CD4-positive, alpha-beta T cell (primary cell): ENCODE data around the gene EGLN3. TPM values are rescaled to one million over a fixed set of nuclear protein-coding genes. Genes with fewer than 3 reads are reported as not detected.

Experiments used
- ATAC-seq: fragments of 200-7000 bp; cut with Tn5 transposase; one replicate; pipeline ENCODE4 v1.10.0; 2022; ENCODE audit warnings: mild to moderate bottlenecking; ENCODE audit not compliant: poor library complexity
- CTCF ChIA-PET: fragments of 350-600 bp; sonication (Branson Sonifier 250); formaldehyde crosslinking; loops from one replicate; lab custom pipeline; 2021; ENCODE audit warnings: antibody characterized with exemption, inconsistent platforms; lab: Charles Lee
- POLR2A ChIA-PET: fragments of 350-600 bp; sonication (Branson Sonifier 250); formaldehyde crosslinking; loops from one replicate; lab custom pipeline; 2021; ENCODE audit warnings: antibody characterized with exemption, inconsistent platforms; lab: Charles Lee
- DNase-seq, 14 experiments: peaks; one replicate each; pipeline ENCODE4 v3.0.0-alpha.2; 2013 to 2020; ENCODE audit warnings: mixed read lengths in 2 of 14
- H3K27ac ChIP-seq, 2 donors: one replicate each; pipeline versions ENCODE4 v1.5.1 to v1.7.0; 2013; ENCODE audit warnings: low read length in 2 of 2, low read depth in 1 of 2, mild to moderate bottlenecking in 1 of 2
- H3K27me3 ChIP-seq, 2 experiments: 1 replicate in 1 of 2; 2 replicates in 1 of 2; pipeline versions ENCODE4 v1.6.1 to v1.7.0; 2013; ENCODE audit warnings: low read length in 2 of 2, control low read depth in 1 of 2, mild to moderate bottlenecking in 1 of 2, moderate library complexity in 1 of 2; ENCODE audit not compliant: insufficient read depth in 2 of 2, control insufficient read depth in 1 of 2
- H3K36me3 ChIP-seq: one replicate; pipeline ENCODE4 v1.6.1; 2013; ENCODE audit warnings: low read length, control low read depth; ENCODE audit not compliant: insufficient read depth
- H3K4me1 ChIP-seq: one replicate; pipeline ENCODE4 v1.6.1; 2013; ENCODE audit warnings: low read length, control low read depth; ENCODE audit not compliant: insufficient read depth
- H3K4me3 ChIP-seq: one replicate; pipeline ENCODE4 v1.5.1; 2013; ENCODE audit warnings: mild to moderate bottlenecking, low read length, moderate library complexity
- H3K9me3 ChIP-seq, 2 experiments: 1 replicate in 1 of 2; 2 replicates in 1 of 2; pipeline versions ENCODE4 v1.6.1 to v1.7.0; 2013; ENCODE audit warnings: low read length in 2 of 2, mild to moderate bottlenecking in 2 of 2, control low read depth in 1 of 2, moderate library complexity in 1 of 2; ENCODE audit not compliant: control insufficient read depth in 1 of 2, insufficient read depth in 1 of 2
- H3K27ac Mint-ChIP-seq: one replicate; pipeline ENCODE4 v1.8.0; 2020; ENCODE audit warnings: mixed read lengths
- H3K27me3 Mint-ChIP-seq: one replicate; pipeline ENCODE4 v1.8.0; 2021; ENCODE audit warnings: mixed read lengths
- H3K36me3 Mint-ChIP-seq: one replicate; pipeline ENCODE4 v1.8.0; 2021; ENCODE audit warnings: low read depth, mixed read lengths
- H3K4me1 Mint-ChIP-seq: one replicate; pipeline ENCODE4 v1.8.0; 2021; ENCODE audit warnings: low read depth, mixed read lengths
- H3K4me3 Mint-ChIP-seq: one replicate; pipeline ENCODE4 v1.8.0; 2020; ENCODE audit warnings: mild to moderate bottlenecking, mixed read lengths
- H3K9me3 Mint-ChIP-seq: one replicate; pipeline ENCODE4 v1.8.0; 2020; ENCODE audit warnings: mixed read lengths
- CTCF ChIP-seq: fragments of 200-600 bp; IDR thresholded peaks from one replicate; pipeline ENCODE4 v1.8.0; 2022; ENCODE audit warnings: antibody characterized with exemption, mild to moderate bottlenecking
- intact Hi-C, 2 experiments: fragments of 100-400 bp; cut with DNase I in 1 of 2; cut with micrococcal nuclease in 1 of 2; formaldehyde crosslinking; loops; one replicate each; pipeline versions ENCODE4 v1.15.1 to v1.9.0; 2023 to 2025; cut with DNase I, micrococcal nuclease
- total RNA-seq, 174 experiments: library from RNA in 2 of 174; stranded (reverse) in 2 of 174; gene quantifications; one replicate each; pipeline ENCODE4 v1.2.3 and lab custom pipeline; 2021 to 2026

EGLN3 gene
- total RNA-seq, 2 experiments from 2014 or later = 1.1 to 1.3 TPM

GRCh38 chr14:33932033-33932432, 18.8 kb downstream of the EGLN3 start:
- DNase-seq (no peak), ATAC-seq (no peak)
- no peak for TF ChIP-seq CTCF
- no peak overlapping the region for H3K4me3 Mint-ChIP-seq
- no peaks in the 10 kb centered on the region for H3K9me3 Mint-ChIP-seq
- no peak overlapping the region for H3K27ac Mint-ChIP-seq
- no peaks in the 10 kb centered on the region for H3K4me1 ChIP-seq
- CTCF ChIA-PET = interaction anchor here (0.6 kb wide), 1 partner anchor 249 kb away, joined by 3 read pairs; no protein-coding TSS in a partner anchor
- intact Hi-C loops = no loop called here
- H3K27ac ChIP-seq = no peak overlapping the region
- H3K27me3 ChIP-seq = no peaks in the 10 kb centered on the region
- H3K36me3 ChIP-seq = no peaks in the 10 kb centered on the region
- no peak overlapping the region for H3K4me3 ChIP-seq
- no peaks in the 10 kb centered on the region for H3K27me3 Mint-ChIP-seq
- H3K9me3 ChIP-seq = no peaks in the 10 kb centered on the region
- H3K4me1 Mint-ChIP-seq = no peaks in the 10 kb centered on the region
- POLR2A ChIA-PET = no interaction called here
- no peaks in the 10 kb centered on the region for H3K36me3 Mint-ChIP-seq

- POLR2A ChIA-PET = no interaction called here
These were observed 19.4 kb downstream of the EGLN3 start for GRCh38 chr14:33931461-33931860.

GRCh38 chr14:33930439-33930838, 20.4 kb downstream of the EGLN3 start:
- Mint-ChIP-seq H3K27me3 (no peaks in the 10 kb centered on the region), H3K9me3 (no peaks in the 10 kb centered on the region), H3K4me3 (no peak overlapping the region), H3K36me3 (no peaks in the 10 kb centered on the region), H3K4me1 (no peaks in the 10 kb centered on the region), H3K27ac (no peak overlapping the region)
- ChIA-PET CTCF (no interaction called here), POLR2A (no interaction called here)
- intact Hi-C loops = no loop called here
- Histone ChIP-seq H3K27me3 (no peaks in the 10 kb centered on the region), H3K36me3 (no peaks in the 10 kb centered on the region), H3K4me3 (no peak overlapping the region), H3K4me1 (no peaks in the 10 kb centered on the region), H3K27ac (no peak overlapping the region), H3K9me3 (no peaks in the 10 kb centered on the region)
- DNase-seq = no peak
- ATAC-seq = no peak
- TF ChIP-seq CTCF = no peak

More at GRCh38 chr14:33931461-33931860, 19.4 kb downstream of the EGLN3 start:
- no peak for ATAC-seq
- CTCF ChIA-PET = no interaction called here
- no peak for DNase-seq
- no peak overlapping the region for H3K4me3 Mint-ChIP-seq
- no peak overlapping the region for H3K27ac Mint-ChIP-seq
- no peaks in the 10 kb centered on the region for H3K36me3 ChIP-seq
- intact Hi-C loops = no loop called here
- no peaks in the 10 kb centered on the region for H3K4me1 ChIP-seq
- no peaks in the 10 kb centered on the region for H3K9me3 Mint-ChIP-seq
- H3K4me3 ChIP-seq = no peak overlapping the region
- no peaks in the 10 kb centered on the region for H3K27me3 ChIP-seq
- no peak for TF ChIP-seq CTCF
- H3K27me3 Mint-ChIP-seq = no peaks in the 10 kb centered on the region
- no peaks in the 10 kb centered on the region for H3K4me1 Mint-ChIP-seq
- H3K27ac ChIP-seq = no peak overlapping the region
- no peaks in the 10 kb centered on the region for H3K9me3 ChIP-seq
- no peaks in the 10 kb centered on the region for H3K36me3 Mint-ChIP-seq
